Neutrophil (primary cell): Measurements from ENCODE around the gene DISC1.
A peak's percentile ranks its signal among the peaks of the same experiment; 100 is the strongest.

Experiments
- H3K27ac ChIP-seq: fragments of 200-600 bp; sonication (generic); 2 replicates; pipeline ENCODE4 v1.5.1; 2016; ENCODE audit warnings: mild to moderate bottlenecking, moderate library complexity
- H3K27me3 ChIP-seq: fragments of 200-600 bp; sonication (generic); 2 replicates; pipeline ENCODE4 v1.6.0; 2016; ENCODE audit warnings: mild to moderate bottlenecking
- H3K36me3 ChIP-seq: fragments of 200-600 bp; sonication (generic); 2 replicates; pipeline ENCODE4 v1.5.1; 2017
- H3K4me1 ChIP-seq, 2 experiments: fragments of 200-600 bp in 1 of 2; sonication (generic) in 1 of 2; 1 replicate in 1 of 2; 2 replicates in 1 of 2; pipeline versions ENCODE4 v1.5.1 to v1.6.1; 2013 to 2016; ENCODE audit warnings: low read depth in 1 of 2, low read length in 1 of 2, mild to moderate bottlenecking in 1 of 2, moderate library complexity in 1 of 2; ENCODE audit not compliant: control insufficient read depth in 1 of 2, insufficient read depth in 1 of 2
- H3K4me3 ChIP-seq, 2 experiments: fragments of 200-600 bp in 1 of 2; sonication (generic) in 1 of 2; 1 replicate in 1 of 2; 2 replicates in 1 of 2; pipeline ENCODE4 v1.5.1; 2013 to 2016; ENCODE audit warnings: low read depth in 1 of 2, low read length in 1 of 2, mild to moderate bottlenecking in 1 of 2, moderate library complexity in 1 of 2
- H3K9me3 ChIP-seq: fragments of 200-600 bp; sonication (generic); 2 replicates; pipeline ENCODE4 v1.5.1; 2016
- TF ChIP-seq, protein P1 (sequence below): fragments of 200-600 bp; sonication (generic); IDR thresholded peaks from 2 replicates; pipeline ENCODE4 v1.5.1; 2016; ENCODE audit warnings: antibody characterized with exemption

DISC1 gene

GRCh38 chr1:231721436-231721835 is 94.8 kb downstream of the DISC1 start:
- H3K9me3 ChIP-seq, result no peaks in the 10 kb centered on the region
- H3K36me3 ChIP-seq, result no peaks in the 10 kb centered on the region
- H3K27me3 ChIP-seq, result no peaks in the 10 kb centered on the region
- H3K4me3 ChIP-seq, result no peak overlapping the region
- H3K27ac ChIP-seq, result no peak overlapping the region
- H3K4me1 ChIP-seq, result peaks cover 0 to 6% of the 10 kb centered on the region in 2 experiments
- TF ChIP-seq, protein P1, sequence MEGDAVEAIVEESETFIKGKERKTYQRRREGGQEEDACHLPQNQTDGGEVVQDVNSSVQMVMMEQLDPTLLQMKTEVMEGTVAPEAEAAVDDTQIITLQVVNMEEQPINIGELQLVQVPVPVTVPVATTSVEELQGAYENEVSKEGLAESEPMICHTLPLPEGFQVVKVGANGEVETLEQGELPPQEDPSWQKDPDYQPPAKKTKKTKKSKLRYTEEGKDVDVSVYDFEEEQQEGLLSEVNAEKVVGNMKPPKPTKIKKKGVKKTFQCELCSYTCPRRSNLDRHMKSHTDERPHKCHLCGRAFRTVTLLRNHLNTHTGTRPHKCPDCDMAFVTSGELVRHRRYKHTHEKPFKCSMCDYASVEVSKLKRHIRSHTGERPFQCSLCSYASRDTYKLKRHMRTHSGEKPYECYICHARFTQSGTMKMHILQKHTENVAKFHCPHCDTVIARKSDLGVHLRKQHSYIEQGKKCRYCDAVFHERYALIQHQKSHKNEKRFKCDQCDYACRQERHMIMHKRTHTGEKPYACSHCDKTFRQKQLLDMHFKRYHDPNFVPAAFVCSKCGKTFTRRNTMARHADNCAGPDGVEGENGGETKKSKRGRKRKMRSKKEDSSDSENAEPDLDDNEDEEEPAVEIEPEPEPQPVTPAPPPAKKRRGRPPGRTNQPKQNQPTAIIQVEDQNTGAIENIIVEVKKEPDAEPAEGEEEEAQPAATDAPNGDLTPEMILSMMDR, result no peak

- H3K36me3 ChIP-seq, result no peaks in the 10 kb centered on the region
Measured at GRCh38 chr1:231722356-231722755, 95.8 kb downstream of the DISC1 start.

DNA sequence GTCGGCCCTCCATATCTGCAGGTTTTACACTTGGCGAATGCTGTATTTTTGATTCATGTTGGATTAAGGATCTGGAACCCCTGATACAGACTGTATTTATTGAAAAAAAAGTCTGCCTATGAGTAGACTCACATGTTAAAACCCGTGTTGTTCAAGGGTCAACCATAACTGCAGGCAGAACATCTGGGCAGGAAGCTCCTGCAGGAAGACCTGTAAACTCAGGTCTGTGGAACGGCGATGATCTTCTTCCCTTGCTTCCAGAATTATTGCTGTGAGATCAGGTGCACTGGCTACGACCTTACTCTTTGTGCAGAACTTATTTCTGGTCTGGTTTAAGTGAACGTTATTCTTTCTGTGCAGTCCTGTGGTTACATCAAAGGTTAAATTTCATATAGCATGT is 96.6 kb downstream of the DISC1 start:
- H3K27me3 ChIP-seq, result no peaks in the 10 kb centered on the region
- TF ChIP-seq, protein P1, result no peak

More at GRCh38 chr1:231722356-231722755, 95.8 kb downstream of the DISC1 start:
- Histone ChIP-seq H3K9me3 (no peaks in the 10 kb centered on the region), H3K4me1 (peaks cover 0 to 6% of the 10 kb centered on the region in 2 experiments), H3K27me3 (no peaks in the 10 kb centered on the region), H3K4me3 (no peak overlapping the region), H3K27ac (no peak overlapping the region)
- TF ChIP-seq, protein P1, result no peak

GRCh38 chr1:231724041-231724440 is 97.5 kb downstream of the DISC1 start:
- Histone ChIP-seq H3K9me3 (no peaks in the 10 kb centered on the region), H3K4me3 (no peak overlapping the region), H3K36me3 (no peaks in the 10 kb centered on the region), H3K4me1 (peaks cover 0 to 6% of the 10 kb centered on the region in 2 experiments), H3K27ac (no peak overlapping the region), H3K27me3 (no peaks in the 10 kb centered on the region)
- TF ChIP-seq, protein P1, result no peak

More for the DNA sequence above, 96.6 kb downstream of the DISC1 start:
- Histone ChIP-seq H3K4me1 (peaks cover 0 to 6% of the 10 kb centered on the region in 2 experiments), H3K27ac (no peak overlapping the region), H3K36me3 (no peaks in the 10 kb centered on the region), H3K9me3 (no peaks in the 10 kb centered on the region), H3K4me3 (no peak overlapping the region)

GRCh38 chr1:231724876-231725647 is 98.5 kb downstream of the DISC1 start:
- Histone ChIP-seq H3K9me3 (no peaks in the 10 kb centered on the region), H3K27ac (no peak overlapping the region), H3K4me3 (no peak overlapping the region), H3K36me3 (no peaks in the 10 kb centered on the region), H3K27me3 (no peaks in the 10 kb centered on the region), H3K4me1 (peaks cover 0 to 6% of the 10 kb centered on the region in 2 experiments)
- TF ChIP-seq, protein P1, result peak; percentile 32
